Activated CD4-positive, alpha-beta T cell treated with anti-CD3 and anti-CD28 coated beads for 36 hours (primary cell): Measurements from ENCODE around the gene NAT8L. TPM values are rescaled to one million over a fixed set of nuclear protein-coding genes. Genes with fewer than 3 reads are reported as not detected.

Source experiments
- ATAC-seq: fragments of 200-7000 bp; cut with Tn5 transposase; one replicate; pipeline ENCODE4 v1.10.0; 2021; ENCODE audit warnings: mild to moderate bottlenecking, moderate library complexity
- CTCF ChIA-PET: fragments of 350-600 bp; sonication (Branson Sonifier 250); formaldehyde crosslinking; loops from one replicate; lab custom pipeline; 2021; ENCODE audit warnings: antibody characterized with exemption; lab: Charles Lee
- POLR2A ChIA-PET: fragments of 350-600 bp; sonication (Branson Sonifier 250); formaldehyde crosslinking; loops from one replicate; lab custom pipeline; 2021; ENCODE audit warnings: antibody characterized with exemption, inconsistent platforms; lab: Charles Lee
- DNase-seq: peaks from one replicate; pipeline ENCODE4 v3.0.0-alpha.2; 2020
- H3K27ac Mint-ChIP-seq: one replicate; pipeline ENCODE4 v1.8.0; 2021; ENCODE audit warnings: mixed read lengths
- H3K27me3 Mint-ChIP-seq: one replicate; pipeline ENCODE4 v1.8.0; 2021; ENCODE audit warnings: mixed read lengths
- H3K36me3 Mint-ChIP-seq: one replicate; pipeline ENCODE4 v1.8.0; 2021; ENCODE audit warnings: low read depth, mixed read lengths
- H3K4me1 Mint-ChIP-seq: one replicate; pipeline ENCODE4 v1.8.0; 2021; ENCODE audit warnings: mixed read lengths
- H3K4me3 Mint-ChIP-seq: one replicate; pipeline ENCODE4 v1.8.0; 2021; ENCODE audit warnings: mild to moderate bottlenecking, moderate library complexity, mixed read lengths
- H3K9me3 Mint-ChIP-seq: one replicate; pipeline ENCODE4 v1.8.0; 2021; ENCODE audit warnings: low read depth, mixed read lengths
- intact Hi-C, 2 experiments: fragments of 100-400 bp; cut with DNase I in 1 of 2; cut with micrococcal nuclease in 1 of 2; formaldehyde crosslinking; loops; one replicate each; pipeline versions ENCODE4 v1.14.2 to v1.15.1; 2022 to 2024; cut with DNase I, micrococcal nuclease
- total RNA-seq, 2 experiments: library from RNA; stranded (reverse); gene quantifications; one replicate each; pipeline ENCODE4 v1.2.3, GENCODE V29; 2021

NAT8L gene
- total RNA-seq, 2 experiments from 2014 or later = 0.39 to 0.55 TPM

- CTCF ChIA-PET = no interaction called here
- Mint-ChIP-seq H3K9me3 (no peaks in the 10 kb centered on the region), H3K36me3 (no peaks in the 10 kb centered on the region), H3K27ac (no peak overlapping the region), H3K4me1 (no peaks in the 10 kb centered on the region), H3K4me3 (no peak overlapping the region), H3K27me3 (peaks cover 2% of the 10 kb centered on the region)
- ATAC-seq (no peak), DNase-seq (no peak)
- intact Hi-C loops = no loop called here
- POLR2A ChIA-PET = no interaction called here
These were observed 7.7 kb downstream of the NAT8L start for GRCh38 chr4:2066571-2067445.

GRCh38 chr4:2067446-2068197 lies 8.5 kb downstream of the NAT8L start:
- H3K36me3 Mint-ChIP-seq = no peaks in the 10 kb centered on the region
- no peak overlapping the region for H3K4me3 Mint-ChIP-seq
- no peaks in the 10 kb centered on the region for H3K9me3 Mint-ChIP-seq
- POLR2A ChIA-PET = no interaction called here
- no peak for ATAC-seq
- no peak for DNase-seq
- H3K4me1 Mint-ChIP-seq = no peaks in the 10 kb centered on the region
- H3K27ac Mint-ChIP-seq = no peak overlapping the region
- CTCF ChIA-PET = no interaction called here
- intact Hi-C loops = no loop called here
- H3K27me3 Mint-ChIP-seq = no peaks in the 10 kb centered on the region

- ChIA-PET CTCF (no interaction called here), POLR2A (no interaction called here)
- ATAC-seq (no peak), DNase-seq (no peak)
- Mint-ChIP-seq H3K27ac (no peak overlapping the region), H3K9me3 (no peaks in the 10 kb centered on the region), H3K4me3 (no peak overlapping the region), H3K27me3 (no peaks in the 10 kb centered on the region), H3K4me1 (no peaks in the 10 kb centered on the region), H3K36me3 (no peaks in the 10 kb centered on the region)
- intact Hi-C loops = no loop called here
These were observed 9.0 kb downstream of the NAT8L start for GRCh38 chr4:2068198-2068470.

GRCh38 chr4:2068566-2068965 lies 9.4 kb downstream of the NAT8L start:
- Mint-ChIP-seq H3K27ac (no peak overlapping the region), H3K36me3 (no peaks in the 10 kb centered on the region), H3K9me3 (no peaks in the 10 kb centered on the region), H3K27me3 (no peaks in the 10 kb centered on the region), H3K4me1 (no peaks in the 10 kb centered on the region), H3K4me3 (no peak overlapping the region)
- CTCF ChIA-PET = interaction anchor here (1.1 kb wide), 1 partner anchor 169 kb away, joined by 3 read pairs; no protein-coding TSS in a partner anchor
- ATAC-seq (no peak), DNase-seq (no peak)
- POLR2A ChIA-PET = no interaction called here
- intact Hi-C loops = no loop called here

GRCh38 chr4:2069161-2069971 lies 10.2 kb downstream of the NAT8L start:
- Mint-ChIP-seq H3K36me3 (no peaks in the 10 kb centered on the region), H3K4me1 (no peaks in the 10 kb centered on the region), H3K4me3 (no peak overlapping the region), H3K27ac (no peak overlapping the region), H3K9me3 (no peaks in the 10 kb centered on the region), H3K27me3 (no peaks in the 10 kb centered on the region)
- ATAC-seq (no peak), DNase-seq (no peak)
- ChIA-PET POLR2A (no interaction called here), CTCF (interaction anchor here (1.1 kb wide), 1 partner anchor 170 kb away, joined by 3 read pairs; no protein-coding TSS in a partner anchor)
- intact Hi-C loops = no loop called here

- ATAC-seq = no peak
- CTCF ChIA-PET = no interaction called here
- POLR2A ChIA-PET = no interaction called here
- Mint-ChIP-seq H3K27ac (no peak overlapping the region), H3K36me3 (no peaks in the 10 kb centered on the region), H3K4me1 (no peaks in the 10 kb centered on the region), H3K4me3 (no peak overlapping the region), H3K9me3 (no peaks in the 10 kb centered on the region), H3K27me3 (no peaks in the 10 kb centered on the region)
- no peak for DNase-seq
- intact Hi-C loops = no loop called here
These were observed 10.9 kb downstream of the NAT8L start for GRCh38 chr4:2069986-2070385.

GRCh38 chr4:2070421-2071251 lies 11.5 kb downstream of the NAT8L start:
- intact Hi-C loops = no loop called here
- ChIA-PET POLR2A (no interaction called here), CTCF (no interaction called here)
- no peaks in the 10 kb centered on the region for H3K9me3 Mint-ChIP-seq
- no peak for DNase-seq
- no peak for ATAC-seq
- no peaks in the 10 kb centered on the region for H3K4me1 Mint-ChIP-seq
- no peaks in the 10 kb centered on the region for H3K27me3 Mint-ChIP-seq
- H3K27ac Mint-ChIP-seq = no peak overlapping the region
- no peak overlapping the region for H3K4me3 Mint-ChIP-seq
- no peaks in the 10 kb centered on the region for H3K36me3 Mint-ChIP-seq

GRCh38 chr4:2071252-2071911 lies 12.3 kb downstream of the NAT8L start:
- ATAC-seq (no peak), DNase-seq (no peak)
- intact Hi-C loops = no loop called here
- Mint-ChIP-seq H3K4me3 (no peak overlapping the region), H3K27ac (no peak overlapping the region), H3K36me3 (no peaks in the 10 kb centered on the region), H3K9me3 (no peaks in the 10 kb centered on the region), H3K4me1 (no peaks in the 10 kb centered on the region), H3K27me3 (no peaks in the 10 kb centered on the region)
- CTCF ChIA-PET = no interaction called here
- POLR2A ChIA-PET = no interaction called here

GRCh38 chr4:2071912-2072867 lies 13.1 kb downstream of the NAT8L start:
- Mint-ChIP-seq H3K27me3 (no peaks in the 10 kb centered on the region), H3K4me3 (no peak overlapping the region), H3K4me1 (no peaks in the 10 kb centered on the region), H3K36me3 (no peaks in the 10 kb centered on the region), H3K9me3 (no peaks in the 10 kb centered on the region), H3K27ac (no peak overlapping the region)
- DNase-seq (no peak), ATAC-seq (no peak)
- intact Hi-C loops = no loop called here
- ChIA-PET CTCF (interaction anchor here (0.7 kb wide), 1 partner anchor 10 kb away, joined by 3 read pairs; no protein-coding TSS in a partner anchor), POLR2A (no interaction called here)
